Lower lobe of right lung (tissue), 2 donors: ENCODE measurements around the gene RAB10. TPM values are rescaled to one million over a fixed set of nuclear protein-coding genes. Genes with fewer than 3 reads are reported as not detected.
A peak's percentile ranks its signal among the peaks of the same experiment; 100 is the strongest.

Experiments used
- ATAC-seq, 2 donors: fragments of 200-7000 bp; cut with Tn5 transposase; one replicate each; pipeline ENCODE4 v1.9.1; 2020 to 2022; ENCODE audit warnings: mild to moderate bottlenecking in 2 of 2, moderate library complexity in 2 of 2
- DNase-seq: peaks from one replicate; pipeline ENCODE4 v3.0.0-alpha.2; 2020
- H3K27ac ChIP-seq: fragments of 200-600 bp; one replicate; pipeline ENCODE4 v1.8.0; 2022
- H3K27me3 ChIP-seq: fragments of 200-600 bp; one replicate; pipeline ENCODE4 v1.8.0; 2022; ENCODE audit warnings: low read depth
- H3K36me3 ChIP-seq: fragments of 200-600 bp; one replicate; pipeline ENCODE4 v1.8.0; 2022; ENCODE audit warnings: mild to moderate bottlenecking
- H3K4me1 ChIP-seq: fragments of 200-600 bp; one replicate; pipeline ENCODE4 v1.8.0; 2022
- H3K4me3 ChIP-seq: fragments of 200-600 bp; one replicate; pipeline ENCODE4 v1.8.0; 2022; ENCODE audit warnings: mild to moderate bottlenecking
- H3K9me3 ChIP-seq: fragments of 200-600 bp; one replicate; pipeline ENCODE4 v1.8.0; 2022
- intact Hi-C: fragments of 100-400 bp; cut with DNase I; formaldehyde crosslinking; loops from one replicate; pipeline ENCODE4 v1.11.0; 2022
- total RNA-seq: library from RNA; stranded (reverse); fragmentation: NEBNext Ultra II Directional; extraction: Animal tissue kit (Norgen Biotek cat#: 25700); gene quantifications from one replicate; pipeline ENCODE4 v1.2.1, GENCODE V29; 2021
- TF ChIP-seq, protein P1 (sequence below): fragments of 200-600 bp; IDR thresholded peaks from one replicate; pipeline ENCODE4 v1.8.0; 2022; ENCODE audit warnings: antibody characterized with exemption, mild to moderate bottlenecking
- donor health status: DM: no; HTN: yes; CAD: no; lungs with severe emphysema.

RAB10 gene
- total RNA-seq, 1 donor from 2014 or later, result 113 TPM

GRCh38 chr2:26058390-26058789 lies 24.5 kb downstream of the RAB10 start:
- peaks cover 16% of the 10 kb centered on the region for H3K36me3 ChIP-seq
- no peak overlapping the region for H3K4me3 ChIP-seq
- H3K4me1 ChIP-seq, result peaks cover 23% of the 10 kb centered on the region
- H3K27ac ChIP-seq, result no peak overlapping the region
- ATAC-seq (peak in 1 of 2 donors; percentile 36), DNase-seq (no peak)
- H3K9me3 ChIP-seq, result no peaks in the 10 kb centered on the region
- TF ChIP-seq, protein P1, sequence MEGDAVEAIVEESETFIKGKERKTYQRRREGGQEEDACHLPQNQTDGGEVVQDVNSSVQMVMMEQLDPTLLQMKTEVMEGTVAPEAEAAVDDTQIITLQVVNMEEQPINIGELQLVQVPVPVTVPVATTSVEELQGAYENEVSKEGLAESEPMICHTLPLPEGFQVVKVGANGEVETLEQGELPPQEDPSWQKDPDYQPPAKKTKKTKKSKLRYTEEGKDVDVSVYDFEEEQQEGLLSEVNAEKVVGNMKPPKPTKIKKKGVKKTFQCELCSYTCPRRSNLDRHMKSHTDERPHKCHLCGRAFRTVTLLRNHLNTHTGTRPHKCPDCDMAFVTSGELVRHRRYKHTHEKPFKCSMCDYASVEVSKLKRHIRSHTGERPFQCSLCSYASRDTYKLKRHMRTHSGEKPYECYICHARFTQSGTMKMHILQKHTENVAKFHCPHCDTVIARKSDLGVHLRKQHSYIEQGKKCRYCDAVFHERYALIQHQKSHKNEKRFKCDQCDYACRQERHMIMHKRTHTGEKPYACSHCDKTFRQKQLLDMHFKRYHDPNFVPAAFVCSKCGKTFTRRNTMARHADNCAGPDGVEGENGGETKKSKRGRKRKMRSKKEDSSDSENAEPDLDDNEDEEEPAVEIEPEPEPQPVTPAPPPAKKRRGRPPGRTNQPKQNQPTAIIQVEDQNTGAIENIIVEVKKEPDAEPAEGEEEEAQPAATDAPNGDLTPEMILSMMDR, result no peak
- H3K27me3 ChIP-seq, result no peaks in the 10 kb centered on the region
- intact Hi-C loops, result no loop called here

DNA sequence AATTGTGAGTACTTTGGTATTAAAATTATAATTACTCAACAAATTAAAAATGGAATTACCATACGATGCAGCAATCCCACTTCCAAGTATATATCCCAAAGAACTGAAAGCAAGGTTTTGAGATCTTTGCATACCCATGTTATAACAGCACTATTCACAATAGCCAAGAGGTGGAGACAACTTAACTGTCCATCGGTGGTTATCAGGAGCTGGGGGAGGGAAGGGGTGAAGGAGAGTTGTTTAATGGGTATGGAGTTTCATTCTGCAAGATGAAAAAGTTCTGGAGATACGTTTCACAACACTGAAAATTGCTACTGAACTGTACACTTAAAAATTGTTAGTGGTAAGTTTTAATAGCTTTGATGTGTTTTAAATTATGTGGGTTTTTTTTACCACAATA lies 25.7 kb downstream of the RAB10 start:
- Histone ChIP-seq H3K4me1 (peaks cover 23% of the 10 kb centered on the region), H3K27me3 (no peaks in the 10 kb centered on the region), H3K36me3 (peaks cover 23% of the 10 kb centered on the region), H3K9me3 (no peaks in the 10 kb centered on the region), H3K4me3 (no peak overlapping the region), H3K27ac (no peak overlapping the region)
- intact Hi-C loops, result no loop called here
- no peak for ATAC-seq
- TF ChIP-seq, protein P1, result no peak
- no peak for DNase-seq

DNA sequence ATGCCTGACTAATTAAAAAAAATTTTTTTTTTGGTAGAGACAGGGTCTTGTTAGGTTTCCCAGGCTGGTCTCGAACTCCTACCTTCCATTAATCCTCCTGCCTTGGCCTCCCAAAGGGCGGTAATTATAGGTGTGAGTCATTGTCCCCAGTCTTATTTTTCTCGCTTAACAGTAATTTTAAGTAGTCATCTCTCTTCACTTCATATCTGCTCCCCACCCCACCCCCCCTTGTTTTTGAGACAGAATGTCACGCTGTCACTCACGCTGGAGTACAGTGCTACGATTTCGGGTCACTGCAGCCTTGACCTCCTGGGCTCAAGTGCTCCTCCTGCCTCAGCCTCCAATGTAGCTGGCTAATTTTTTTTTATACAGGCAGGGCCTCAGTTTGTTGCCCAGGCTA lies 27.7 kb downstream of the RAB10 start:
- TF ChIP-seq, protein P1, result no peak
- Histone ChIP-seq H3K4me3 (no peak overlapping the region), H3K27me3 (no peaks in the 10 kb centered on the region), H3K9me3 (no peaks in the 10 kb centered on the region), H3K4me1 (peaks cover 16% of the 10 kb centered on the region), H3K27ac (no peak overlapping the region), H3K36me3 (peaks cover 23% of the 10 kb centered on the region)
- DNase-seq (no peak), ATAC-seq (no peak)
- intact Hi-C loops, result no loop called here

DNA sequence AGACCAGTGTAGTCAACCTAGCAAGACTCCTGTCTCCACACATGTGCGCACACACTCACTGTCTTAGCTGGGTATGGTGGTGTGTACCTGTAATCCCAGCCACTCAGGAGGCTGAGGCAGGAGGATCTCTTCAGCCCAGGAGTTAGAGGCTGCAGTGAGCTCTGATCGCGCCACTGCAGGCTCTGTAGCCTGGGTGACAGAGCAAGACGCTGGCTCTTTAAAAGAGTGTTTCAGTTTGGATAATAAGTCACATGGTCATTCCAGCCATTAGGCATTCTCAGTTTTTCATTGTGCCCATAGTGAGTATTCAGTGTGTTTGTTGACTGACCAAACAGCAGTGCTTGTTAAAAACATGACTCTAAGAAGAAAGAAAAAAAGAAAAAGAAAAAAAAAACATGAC lies 31.0 kb downstream of the RAB10 start:
- H3K27me3 ChIP-seq, result no peaks in the 10 kb centered on the region
- no peaks in the 10 kb centered on the region for H3K9me3 ChIP-seq
- intact Hi-C loops, result no loop called here
- peaks cover 23% of the 10 kb centered on the region for H3K36me3 ChIP-seq
- no peak for DNase-seq
- H3K27ac ChIP-seq, result no peak overlapping the region
- H3K4me1 ChIP-seq, result peaks cover 19% of the 10 kb centered on the region
- H3K4me3 ChIP-seq, result no peak overlapping the region
- ATAC-seq, result no peak
- TF ChIP-seq, protein P1, result no peak

GRCh38 chr2:26067186-26067974 lies 33.5 kb downstream of the RAB10 start:
- ATAC-seq (no peak), DNase-seq (no peak)
- Histone ChIP-seq H3K4me1 (peaks cover 19% of the 10 kb centered on the region), H3K36me3 (peaks cover 11% of the 10 kb centered on the region), H3K4me3 (no peak overlapping the region), H3K27me3 (no peaks in the 10 kb centered on the region), H3K27ac (no peak overlapping the region), H3K9me3 (no peaks in the 10 kb centered on the region)
- TF ChIP-seq, protein P1, result no peak
- intact Hi-C loops, result no loop called here
